ENCODE results near the gene CLNK. TPM values are rescaled to one million over a fixed set of nuclear protein-coding genes. Genes with fewer than 3 reads are reported as not detected.
A peak's percentile ranks its signal among the peaks of the same experiment; 100 is the strongest.

CLNK gene
- total RNA-seq, 2 experiments from 2014 or later, result 2.0 TPM; not detected in 1

- DNase-seq (ENCODE audit: low spot score), result no peak
- no peaks in the 10 kb centered on the region for H3K79me2 ChIP-seq (ENCODE audit: insufficient read depth, low read depth, low read length)
- H3K4me2 ChIP-seq (ENCODE audit: low read length), result no peak overlapping the region
- no peak overlapping the region for H2AFZ ChIP-seq (ENCODE audit: low read length)
- no peak overlapping the region for H3K27ac ChIP-seq (ENCODE audit: low read depth, low read length, poor library complexity, severe bottlenecking)
- intact Hi-C loops (cut with micrococcal nuclease; ENCODE audit: unreplicated experiment), result no loop called here
- H3K4me3 ChIP-seq (ENCODE audit: low read depth, low read length, poor library complexity, severe bottlenecking), result no peak overlapping the region
- no peaks in the 10 kb centered on the region for H3K36me3 ChIP-seq (ENCODE audit: insufficient read depth, low read length)
- H3K9me3 ChIP-seq (ENCODE audit: low read length), result no peaks in the 10 kb centered on the region
- ChIA-PET POLR2A (no interaction called here), CTCF (ENCODE audit: unreplicated experiment) (no interaction called here)
- no peaks in the 10 kb centered on the region for H3K4me1 ChIP-seq (ENCODE audit: insufficient read depth, low read length, poor library complexity, severe bottlenecking)
- no peak for TF ChIP-seq CTCF (conservative IDR thresholded peaks at IDR 0.05; ENCODE audit: low read length)
- no peak for TF ChIP-seq EZH2phosphoT487 (IDR thresholded peaks at IDR 0.05; ENCODE audit: borderline replicate concordance, low read depth, low read length)
- no peaks in the 10 kb centered on the region for H3K9me2 ChIP-seq (ENCODE audit: insufficient read depth, low read length)
- BruUV-seq (replicated peaks), result no TSS peak
- no peaks in the 10 kb centered on the region for H4K20me1 ChIP-seq (ENCODE audit: insufficient read depth, low read length)
These were observed 157.1 kb downstream of the CLNK start for GRCh38 chr4:10527438-10527837.

- TF ChIP-seq EZH2phosphoT487 (IDR thresholded peaks at IDR 0.05; ENCODE audit: borderline replicate concordance, low read depth, low read length), result no peak
- 0 out of 2 replicates have a peak, but pooled peaks have one; percentile 18 for TF ChIP-seq CTCF (conservative IDR thresholded peaks at IDR 0.05; ENCODE audit: low read length)
- H3K4me2 ChIP-seq (ENCODE audit: low read length), result no peak overlapping the region
- H2AFZ ChIP-seq (ENCODE audit: low read length), result no peak overlapping the region
- H3K9me3 ChIP-seq (ENCODE audit: low read length), result no peaks in the 10 kb centered on the region
- H4K20me1 ChIP-seq (ENCODE audit: insufficient read depth, low read length), result no peaks in the 10 kb centered on the region
- no peak overlapping the region for H3K27ac ChIP-seq (ENCODE audit: low read depth, low read length, poor library complexity, severe bottlenecking)
- no TSS peak for BruUV-seq (replicated peaks)
- H3K4me1 ChIP-seq (ENCODE audit: insufficient read depth, low read length, poor library complexity, severe bottlenecking), result no peaks in the 10 kb centered on the region
- ChIA-PET POLR2A (no interaction called here), CTCF (ENCODE audit: unreplicated experiment) (interaction anchor here (0.6 kb wide), 1 partner anchor 1484 kb away, joined by 5 read pairs; no protein-coding TSS in a partner anchor)
- no peaks in the 10 kb centered on the region for H3K9me2 ChIP-seq (ENCODE audit: insufficient read depth, low read length)
- no peak overlapping the region for H3K4me3 ChIP-seq (ENCODE audit: low read depth, low read length, poor library complexity, severe bottlenecking)
- H3K79me2 ChIP-seq (ENCODE audit: insufficient read depth, low read depth, low read length), result no peaks in the 10 kb centered on the region
- no peak for DNase-seq (ENCODE audit: low spot score)
- no peaks in the 10 kb centered on the region for H3K36me3 ChIP-seq (ENCODE audit: insufficient read depth, low read length)
- intact Hi-C loops (cut with micrococcal nuclease; ENCODE audit: unreplicated experiment), result no loop called here
These were observed 157.9 kb downstream of the CLNK start for GRCh38 chr4:10526429-10527222.

GRCh38 chr4:10524196-10524833, 160.3 kb downstream of the CLNK start:
- ChIA-PET CTCF (ENCODE audit: unreplicated experiment) (interaction anchor here (0.9 kb wide), 1 partner anchor 21 kb away, joined by 3 read pairs; no protein-coding TSS in a partner anchor), POLR2A (interaction anchor here (1.0 kb wide), 1 partner anchor 699 kb away, joined by 5 read pairs; no protein-coding TSS in a partner anchor)
- Histone ChIP-seq H3K9me3 (ENCODE audit: low read length) (no peaks in the 10 kb centered on the region), H2AFZ (ENCODE audit: low read length) (no peak overlapping the region), H3K4me3 (ENCODE audit: low read depth, low read length, poor library complexity, severe bottlenecking) (no peak overlapping the region), H3K4me1 (ENCODE audit: insufficient read depth, low read length, poor library complexity, severe bottlenecking) (no peaks in the 10 kb centered on the region), H3K27ac (ENCODE audit: low read depth, low read length, poor library complexity, severe bottlenecking) (no peak overlapping the region), H3K79me2 (ENCODE audit: insufficient read depth, low read depth, low read length) (no peaks in the 10 kb centered on the region), H4K20me1 (ENCODE audit: insufficient read depth, low read length) (no peaks in the 10 kb centered on the region), H3K36me3 (ENCODE audit: insufficient read depth, low read length) (no peaks in the 10 kb centered on the region), H3K9me2 (ENCODE audit: insufficient read depth, low read length) (no peaks in the 10 kb centered on the region), H3K4me2 (ENCODE audit: low read length) (no peak overlapping the region)
- no TSS peak for BruUV-seq (replicated peaks)
- DNase-seq (ENCODE audit: low spot score), result no peak
- intact Hi-C loops (cut with micrococcal nuclease; ENCODE audit: unreplicated experiment), result no loop called here
- TF ChIP-seq EZH2phosphoT487 (IDR thresholded peaks at IDR 0.05; ENCODE audit: borderline replicate concordance, low read depth, low read length), result no peak
- TF ChIP-seq CTCF (conservative IDR thresholded peaks at IDR 0.05; ENCODE audit: low read length), result no peak

Measured in OCI-LY7 (cell line).